Subcutaneous abdominal adipose tissue (tissue), 5 donors: ENCODE measurements around the gene GRM5.

Experiments
- H3K27ac ChIP-seq: one replicate; pipeline ENCODE4 v1.7.0; 2013; ENCODE audit warnings: low read depth, mild to moderate bottlenecking, inconsistent platforms, low read length, moderate library complexity
- H3K27me3 ChIP-seq, 5 donors: one replicate each; pipeline ENCODE4 v1.7.0; 2013; ENCODE audit warnings: low read length in 5 of 5, inconsistent platforms in 1 of 5; ENCODE audit not compliant: control insufficient read depth in 5 of 5, insufficient read depth in 4 of 5
- H3K36me3 ChIP-seq, 5 donors: one replicate each; pipeline ENCODE4 v1.7.0; 2013; ENCODE audit warnings: low read length in 5 of 5; ENCODE audit not compliant: control insufficient read depth in 5 of 5, insufficient read depth in 5 of 5
- H3K4me1 ChIP-seq, 5 donors: one replicate each; pipeline ENCODE4 v1.7.0; 2013; ENCODE audit warnings: low read length in 5 of 5, mild to moderate bottlenecking in 3 of 5, moderate library complexity in 1 of 5; ENCODE audit not compliant: control insufficient read depth in 5 of 5, insufficient read depth in 5 of 5
- H3K4me3 ChIP-seq, 5 donors: one replicate each; pipeline ENCODE4 v1.7.0; 2013; ENCODE audit warnings: low read length in 5 of 5, low read depth in 1 of 5
- H3K9ac ChIP-seq, 5 donors: one replicate each; pipeline ENCODE4 v1.7.0; 2013; ENCODE audit warnings: low read length in 5 of 5, mild to moderate bottlenecking in 4 of 5, moderate library complexity in 3 of 5
- H3K9me3 ChIP-seq, 5 donors: one replicate each; pipeline ENCODE4 v1.7.0; 2013; ENCODE audit warnings: low read length in 5 of 5; ENCODE audit not compliant: control insufficient read depth in 5 of 5
- donor health status: healthy.
- donor health status: healthy.
- donor health status: healthy.
- donor health status: healthy.
- donor health status: healthy.

The GRM5 gene

GRCh38 chr11:88604260-88604659 is 461.5 kb downstream of the GRM5 start:
- Histone ChIP-seq H3K4me3 (no peak overlapping the region), H3K27me3 (no peaks in the 10 kb centered on the region), H3K9ac (no peak overlapping the region), H3K4me1 (peaks cover 0 to 5% (median 4%) of the 10 kb centered on the region in 5 donors), H3K9me3 (no peaks in the 10 kb centered on the region), H3K27ac (no peak overlapping the region), H3K36me3 (no peaks in the 10 kb centered on the region)

- Histone ChIP-seq H3K36me3 (no peaks in the 10 kb centered on the region), H3K27ac (no peak overlapping the region), H3K4me1 (peaks cover 0 to 5% (median 4%) of the 10 kb centered on the region in 5 donors), H3K4me3 (no peak overlapping the region), H3K9me3 (no peaks in the 10 kb centered on the region), H3K27me3 (no peaks in the 10 kb centered on the region), H3K9ac (no peak overlapping the region)
Observed at GRCh38 chr11:88603091-88603867, 462.5 kb downstream of the GRM5 start.

GRCh38 chr11:88597387-88597786 is 468.4 kb downstream of the GRM5 start:
- Histone ChIP-seq H3K9me3 (no peaks in the 10 kb centered on the region), H3K27me3 (no peaks in the 10 kb centered on the region), H3K4me3 (no peak overlapping the region), H3K36me3 (no peaks in the 10 kb centered on the region), H3K4me1 (no peaks in the 10 kb centered on the region), H3K27ac (no peak overlapping the region), H3K9ac (no peak overlapping the region)

- no peak overlapping the region for H3K9ac ChIP-seq
- no peak overlapping the region for H3K27ac ChIP-seq
- no peaks in the 10 kb centered on the region for H3K9me3 ChIP-seq
- no peaks in the 10 kb centered on the region for H3K36me3 ChIP-seq
- H3K4me1 ChIP-seq: no peaks in the 10 kb centered on the region
- H3K4me3 ChIP-seq: no peak overlapping the region
- H3K27me3 ChIP-seq: no peaks in the 10 kb centered on the region
Observed at GRCh38 chr11:88596786-88597185, 469.0 kb downstream of the GRM5 start.

- Histone ChIP-seq H3K27ac (no peak overlapping the region), H3K4me3 (no peak overlapping the region), H3K9ac (no peak overlapping the region), H3K4me1 (no peaks in the 10 kb centered on the region), H3K36me3 (no peaks in the 10 kb centered on the region), H3K27me3 (no peaks in the 10 kb centered on the region), H3K9me3 (no peaks in the 10 kb centered on the region)
Observed at GRCh38 chr11:88594274-88594950, 471.4 kb downstream of the GRM5 start.

GRCh38 chr11:88590361-88590760 is 475.4 kb downstream of the GRM5 start:
- Histone ChIP-seq H3K27ac (no peak overlapping the region), H3K9ac (no peak overlapping the region), H3K36me3 (no peaks in the 10 kb centered on the region), H3K27me3 (no peaks in the 10 kb centered on the region), H3K4me3 (no peak overlapping the region), H3K9me3 (no peaks in the 10 kb centered on the region), H3K4me1 (no peaks in the 10 kb centered on the region)

- Histone ChIP-seq H3K9me3 (no peaks in the 10 kb centered on the region), H3K36me3 (no peaks in the 10 kb centered on the region), H3K9ac (no peak overlapping the region), H3K27me3 (no peaks in the 10 kb centered on the region), H3K4me3 (no peak overlapping the region), H3K27ac (no peak overlapping the region), H3K4me1 (no peaks in the 10 kb centered on the region)
Observed at GRCh38 chr11:88583251-88583650, 482.5 kb downstream of the GRM5 start.

GRCh38 chr11:88579466-88579865 is 486.3 kb downstream of the GRM5 start:
- no peaks in the 10 kb centered on the region for H3K9me3 ChIP-seq
- no peaks in the 10 kb centered on the region for H3K36me3 ChIP-seq
- no peak overlapping the region for H3K27ac ChIP-seq
- H3K4me3 ChIP-seq: no peak overlapping the region
- no peaks in the 10 kb centered on the region for H3K4me1 ChIP-seq
- no peaks in the 10 kb centered on the region for H3K27me3 ChIP-seq
- no peak overlapping the region for H3K9ac ChIP-seq

GRCh38 chr11:88576741-88577140 is 489.0 kb downstream of the GRM5 start:
- H3K9me3 ChIP-seq: no peaks in the 10 kb centered on the region
- H3K4me1 ChIP-seq: no peaks in the 10 kb centered on the region
- H3K4me3 ChIP-seq: no peak overlapping the region
- no peaks in the 10 kb centered on the region for H3K27me3 ChIP-seq
- H3K36me3 ChIP-seq: no peaks in the 10 kb centered on the region
- H3K27ac ChIP-seq: no peak overlapping the region
- H3K9ac ChIP-seq: no peak overlapping the region

- Histone ChIP-seq H3K27me3 (no peaks in the 10 kb centered on the region), H3K36me3 (no peaks in the 10 kb centered on the region), H3K27ac (no peak overlapping the region), H3K9ac (no peak overlapping the region), H3K4me3 (no peak overlapping the region), H3K4me1 (no peaks in the 10 kb centered on the region), H3K9me3 (no peaks in the 10 kb centered on the region)
Observed at GRCh38 chr11:88575916-88576315, 489.9 kb downstream of the GRM5 start.
